ENCODE data around the gene SGTA. TPM values are rescaled to one million over a fixed set of nuclear protein-coding genes. Genes with fewer than 3 reads are reported as not detected.

SGTA gene
- total RNA-seq, 2 donors from 2014 or later: 52.3 to 60.9 TPM

DNA sequence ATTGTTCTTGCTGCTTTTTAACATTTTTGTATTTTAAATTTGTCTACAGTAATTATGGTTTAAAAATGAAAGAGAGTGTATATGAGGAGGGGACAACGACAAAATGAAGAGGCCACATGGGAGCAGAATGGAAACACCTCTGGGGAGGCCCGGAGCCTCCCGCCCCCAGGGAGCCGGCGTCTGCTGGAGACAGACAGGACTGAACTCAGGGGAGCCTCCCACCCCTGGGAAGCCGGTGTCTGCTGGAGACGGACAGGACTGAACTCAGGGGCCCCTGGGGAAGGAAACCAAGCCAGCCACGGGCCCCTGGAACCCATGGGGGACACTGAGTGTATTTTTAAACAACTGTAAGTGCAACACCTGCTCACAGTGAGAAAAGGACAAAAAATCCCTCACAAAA, 26.6 kb downstream of the SGTA start:
- Histone ChIP-seq H3K4me3 (no peak overlapping the region), H3K36me3 (peaks cover 63% of the 10 kb centered on the region), H3K27me3 (no peaks in the 10 kb centered on the region), H3K9me3 (no peaks in the 10 kb centered on the region), H3K4me1 (no peaks in the 10 kb centered on the region), H3K27ac (no peak overlapping the region)
- TF ChIP-seq, protein P1, sequence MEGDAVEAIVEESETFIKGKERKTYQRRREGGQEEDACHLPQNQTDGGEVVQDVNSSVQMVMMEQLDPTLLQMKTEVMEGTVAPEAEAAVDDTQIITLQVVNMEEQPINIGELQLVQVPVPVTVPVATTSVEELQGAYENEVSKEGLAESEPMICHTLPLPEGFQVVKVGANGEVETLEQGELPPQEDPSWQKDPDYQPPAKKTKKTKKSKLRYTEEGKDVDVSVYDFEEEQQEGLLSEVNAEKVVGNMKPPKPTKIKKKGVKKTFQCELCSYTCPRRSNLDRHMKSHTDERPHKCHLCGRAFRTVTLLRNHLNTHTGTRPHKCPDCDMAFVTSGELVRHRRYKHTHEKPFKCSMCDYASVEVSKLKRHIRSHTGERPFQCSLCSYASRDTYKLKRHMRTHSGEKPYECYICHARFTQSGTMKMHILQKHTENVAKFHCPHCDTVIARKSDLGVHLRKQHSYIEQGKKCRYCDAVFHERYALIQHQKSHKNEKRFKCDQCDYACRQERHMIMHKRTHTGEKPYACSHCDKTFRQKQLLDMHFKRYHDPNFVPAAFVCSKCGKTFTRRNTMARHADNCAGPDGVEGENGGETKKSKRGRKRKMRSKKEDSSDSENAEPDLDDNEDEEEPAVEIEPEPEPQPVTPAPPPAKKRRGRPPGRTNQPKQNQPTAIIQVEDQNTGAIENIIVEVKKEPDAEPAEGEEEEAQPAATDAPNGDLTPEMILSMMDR (IDR thresholded peaks at IDR 0.05): no peak
- no peak for DNase-seq (ENCODE audit: low spot score)

DNA sequence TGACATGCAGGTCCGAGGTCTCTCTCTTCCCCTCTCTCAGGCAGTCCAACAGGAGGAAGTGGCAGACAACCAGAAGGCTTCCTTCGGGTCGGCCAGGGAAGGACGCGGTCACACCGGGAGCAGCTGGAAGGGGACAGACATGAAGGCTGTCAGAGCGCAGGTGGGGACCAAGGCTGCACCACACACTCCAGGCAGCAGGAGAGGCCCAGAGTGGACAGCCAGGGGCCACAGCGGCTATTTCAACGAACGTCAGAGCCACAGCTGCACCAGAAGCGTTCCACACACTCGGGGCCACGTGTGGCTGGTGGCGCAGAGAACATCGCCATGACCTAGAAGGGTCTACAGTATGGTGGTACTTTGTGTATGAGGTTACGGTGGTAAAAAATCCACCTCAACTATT, 27.3 kb downstream of the SGTA start:
- Histone ChIP-seq H3K4me1 (no peaks in the 10 kb centered on the region), H3K4me3 (no peak overlapping the region), H3K36me3 (peaks cover 57% of the 10 kb centered on the region), H3K9me3 (no peaks in the 10 kb centered on the region), H3K27ac (no peak overlapping the region), H3K27me3 (no peaks in the 10 kb centered on the region)
- TF ChIP-seq, protein P1 (IDR thresholded peaks at IDR 0.05): no peak
- no peak for DNase-seq (ENCODE audit: low spot score)

DNA sequence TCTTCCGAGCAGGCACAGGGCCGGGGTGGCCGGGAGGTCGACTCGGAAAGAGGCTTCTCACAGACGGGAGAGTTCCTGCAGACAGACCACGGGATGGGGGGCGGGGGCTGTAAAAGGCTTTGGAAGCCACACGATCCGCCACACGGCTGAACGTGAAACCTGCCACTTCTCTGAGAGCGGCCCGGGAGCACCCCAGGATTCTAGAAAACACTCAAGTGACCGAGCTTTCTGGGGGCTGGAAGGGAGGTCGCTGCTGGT, 27.7 kb downstream of the SGTA start:
- H3K4me1 ChIP-seq: no peaks in the 10 kb centered on the region
- no peak overlapping the region for H3K27ac ChIP-seq
- H3K4me3 ChIP-seq: no peak overlapping the region
- H3K36me3 ChIP-seq: peaks cover 53% of the 10 kb centered on the region
- H3K27me3 ChIP-seq: no peaks in the 10 kb centered on the region
- no peaks in the 10 kb centered on the region for H3K9me3 ChIP-seq
- DNase-seq (ENCODE audit: low spot score): no peak
- TF ChIP-seq, protein P1 (IDR thresholded peaks at IDR 0.05): no peak

- Histone ChIP-seq H3K27ac (no peak overlapping the region), H3K4me3 (no peak overlapping the region), H3K36me3 (peaks cover 50% of the 10 kb centered on the region), H3K9me3 (no peaks in the 10 kb centered on the region), H3K27me3 (no peaks in the 10 kb centered on the region), H3K4me1 (no peaks in the 10 kb centered on the region)
- no peak for DNase-seq (ENCODE audit: low spot score)
- TF ChIP-seq, protein P1 (IDR thresholded peaks at IDR 0.05): no peak
These were observed 28.2 kb downstream of the SGTA start for GRCh38 chr19:2754659-2755447.

GRCh38 chr19:2751438-2751830, 31.6 kb downstream of the SGTA start:
- Histone ChIP-seq H3K27ac (no peak overlapping the region), H3K9me3 (no peaks in the 10 kb centered on the region), H3K36me3 (peaks cover 23% of the 10 kb centered on the region), H3K27me3 (no peaks in the 10 kb centered on the region), H3K4me1 (peaks cover 0 to 7% of the 10 kb centered on the region in 2 donors), H3K4me3 (no peak overlapping the region)
- DNase-seq (ENCODE audit: low spot score): no peak
- TF ChIP-seq, protein P1 (IDR thresholded peaks at IDR 0.05): no peak

All from right atrium auricular region (tissue), 2 donors.